HG02943 (cell line): ENCODE measurements around the gene LYST.
"Not testable (repeated sequence)": the region's sequence is repeated elsewhere in the genome, so short reads cannot be mapped to it uniquely, and the experiment has no call there.

Source experiments
- ATAC-seq: cut with Tn5 transposase; IDR thresholded peaks from one replicate; pipeline ENCODE4 v1.9.1; 2021; ENCODE audit warnings: mild to moderate bottlenecking, low read depth, moderate library complexity; ENCODE audit not compliant: unreplicated experiment

The LYST gene

GRCh38 chr1:235767795-235768194, 98.9 kb downstream of the LYST start:
- peak; percentile 90 for ATAC-seq

GRCh38 chr1:235766794-235767285, 99.9 kb downstream of the LYST start:
- ATAC-seq, result no peak

GRCh38 chr1:235763962-235764361, 102.7 kb downstream of the LYST start:
- ATAC-seq, result no peak

GRCh38 chr1:235759336-235759735, 107.4 kb downstream of the LYST start:
- no peak for ATAC-seq

GRCh38 chr1:235758931-235759330, 107.8 kb downstream of the LYST start:
- ATAC-seq, result no peak

GRCh38 chr1:235757587-235758096, 109.1 kb downstream of the LYST start:
- ATAC-seq, result no peak

GRCh38 chr1:235754186-235754585, 112.5 kb downstream of the LYST start:
- not testable (repeated sequence) for ATAC-seq

- ATAC-seq, result no peak
Measured at GRCh38 chr1:235749755-235750300, 116.9 kb downstream of the LYST start.

- no peak for ATAC-seq
Measured at GRCh38 chr1:235748747-235749146, 118.0 kb downstream of the LYST start.

- no peak for ATAC-seq
Measured at GRCh38 chr1:235746245-235746644, 120.5 kb downstream of the LYST start.

- ATAC-seq, result no peak
Measured at GRCh38 chr1:235745503-235746136, 121.1 kb downstream of the LYST start.

GRCh38 chr1:235742914-235743599, 123.6 kb downstream of the LYST start:
- ATAC-seq, result no peak

GRCh38 chr1:235741294-235741693, 125.4 kb downstream of the LYST start:
- ATAC-seq, result no peak

GRCh38 chr1:235739631-235740030, 127.1 kb downstream of the LYST start:
- no peak for ATAC-seq

GRCh38 chr1:235739124-235739523, 127.6 kb downstream of the LYST start:
- ATAC-seq, result no peak

GRCh38 chr1:235737751-235738150, 129.0 kb downstream of the LYST start:
- ATAC-seq, result no peak

- ATAC-seq, result no peak
Measured at GRCh38 chr1:235736263-235736662, 130.4 kb downstream of the LYST start.

GRCh38 chr1:235735621-235736020, 131.1 kb downstream of the LYST start:
- no peak for ATAC-seq

- no peak for ATAC-seq
Measured at GRCh38 chr1:235734335-235734734, 132.4 kb downstream of the LYST start.

GRCh38 chr1:235730007-235730406, 136.7 kb downstream of the LYST start:
- ATAC-seq, result no peak

GRCh38 chr1:235726557-235726956, 140.1 kb downstream of the LYST start:
- ATAC-seq, result no peak

GRCh38 chr1:235725434-235725833, 141.3 kb downstream of the LYST start:
- ATAC-seq, result no peak
